ENCODE measurements around the gene TBC1D24. TPM values are rescaled to one million over a fixed set of nuclear protein-coding genes. Genes with fewer than 3 reads are reported as not detected.

TBC1D24 gene
- total RNA-seq, 1 donor from 2014 or later = 12.6 TPM

GRCh38 chr16:2472885-2473445 is 2.0 kb upstream of the TBC1D24 start:
- no peak overlapping the region for H3K27ac Mint-ChIP-seq
- intact Hi-C loops (cut with micrococcal nuclease) = no loop called here
- ATAC-seq (ENCODE audit: low read depth) (no peak), DNase-seq (no peak)
- TF ChIP-seq CTCF (IDR thresholded peaks at IDR 0.05) = no peak
- H3K27me3 Mint-ChIP-seq = peaks cover 20% of the 10 kb centered on the region
- no peaks in the 10 kb centered on the region for H3K9me3 Mint-ChIP-seq
- H3K36me3 Mint-ChIP-seq (ENCODE audit: low read depth) = no peaks in the 10 kb centered on the region
- CTCF ChIA-PET = interaction anchor here (1.2 kb wide), 1 partner anchor 14 kb away, joined by 4 read pairs; no protein-coding TSS in a partner anchor
- peak overlapping the region; percentile 70 for H3K4me3 Mint-ChIP-seq
- POLR2A ChIA-PET = no interaction called here
- peaks cover 44% of the 10 kb centered on the region for H3K4me1 Mint-ChIP-seq

- peak overlapping the region; percentile 70 for H3K4me3 Mint-ChIP-seq
- no peak for TF ChIP-seq CTCF (IDR thresholded peaks at IDR 0.05)
- H3K27me3 Mint-ChIP-seq = peaks cover 16% of the 10 kb centered on the region
- no peak overlapping the region for H3K27ac Mint-ChIP-seq
- ChIA-PET CTCF (interaction anchor here (1.2 kb wide), 1 partner anchor 13 kb away, joined by 4 read pairs; no protein-coding TSS in a partner anchor), POLR2A (interaction anchor here (1.9 to 2.3 kb wide), 3 partner anchors 13 to 318 kb away, joined by 9 to 18 read pairs (median 14); partner anchors contain the start of genes TEDC2 and TRAF7)
- no peaks in the 10 kb centered on the region for H3K9me3 Mint-ChIP-seq
- no peak for DNase-seq
- ATAC-seq (ENCODE audit: low read depth) = no peak
- intact Hi-C loops (cut with micrococcal nuclease) = no loop called here
- peaks cover 39% of the 10 kb centered on the region for H3K4me1 Mint-ChIP-seq
- no peaks in the 10 kb centered on the region for H3K36me3 Mint-ChIP-seq (ENCODE audit: low read depth)
These were observed 1.4 kb upstream of the TBC1D24 start for GRCh38 chr16:2473446-2473926.

- ATAC-seq (ENCODE audit: low read depth) (peak; percentile 57), DNase-seq (peak; percentile 56)
- peak overlapping the region; percentile 83 for H3K4me3 Mint-ChIP-seq
- ChIA-PET CTCF (interaction anchor here (0.9 to 1.4 kb wide), 3 partner anchors 12 to 44 kb away, joined by 3 to 4 read pairs (median 3); no protein-coding TSS in a partner anchor), POLR2A (interaction anchor here (0.6 to 2.3 kb wide), 12 partner anchors 12 to 510 kb away, joined by 3 to 18 read pairs (median 4); partner anchors contain the start of genes AMDHD2, PGP, RPS2 and TEDC2)
- intact Hi-C loops (cut with micrococcal nuclease) = loop anchor here (1.0 to 2.0 kb wide), 3 partner anchors 13 to 45 kb away; partner anchors contain the start of genes CCNF and TEDC2
- peaks cover 32% of the 10 kb centered on the region for H3K4me1 Mint-ChIP-seq
- H3K27ac Mint-ChIP-seq = no peak overlapping the region
- no peaks in the 10 kb centered on the region for H3K9me3 Mint-ChIP-seq
- H3K27me3 Mint-ChIP-seq = peaks cover 16% of the 10 kb centered on the region
- no peaks in the 10 kb centered on the region for H3K36me3 Mint-ChIP-seq (ENCODE audit: low read depth)
- TF ChIP-seq CTCF (IDR thresholded peaks at IDR 0.05) = no peak
These were observed 689 bp upstream of the TBC1D24 start for GRCh38 chr16:2473999-2474876.

- Mint-ChIP-seq H3K27ac (no peak overlapping the region), H3K27me3 (peaks cover 4% of the 10 kb centered on the region), H3K36me3 (ENCODE audit: low read depth) (no peaks in the 10 kb centered on the region), H3K4me1 (peaks cover 18% of the 10 kb centered on the region), H3K4me3 (peak overlapping the region; percentile 64), H3K9me3 (no peaks in the 10 kb centered on the region)
- intact Hi-C loops (cut with micrococcal nuclease) = loop anchor here (1.0 to 2.0 kb wide), 2 partner anchors 47 to 135 kb away; partner anchors contain the start of genes ABCA3 and CCNF
- POLR2A ChIA-PET = interaction anchor here (0.7 to 2.3 kb wide), 11 partner anchors 11 to 511 kb away, joined by 3 to 18 read pairs (median 5); partner anchors contain the start of genes AMDHD2, PGP, RPS2 and TEDC2
- peak; percentile 41 for ATAC-seq (ENCODE audit: low read depth)
- CTCF ChIA-PET = interaction anchor here (0.9 to 1.4 kb wide), 2 partner anchors 12 to 46 kb away, joined by 3 read pairs; no protein-coding TSS in a partner anchor
- no peak for DNase-seq
- no peak for TF ChIP-seq CTCF (IDR thresholded peaks at IDR 0.05)
These were observed 752 bp downstream of the TBC1D24 start for GRCh38 chr16:2475413-2476344.

Measured in activated B cell treated with CpG ODN at 0.5 μM for 24 hours (primary cell).